HEK293 (cell line): ENCODE results near the gene DACH2.

Source experiments
- CTCF ChIA-PET: fragments of 350-600 bp; formaldehyde crosslinking; extraction: SDS; loops from one replicate; lab custom pipeline; 2021; ENCODE audit warnings: antibody characterized with exemption; lab: Yijun Ruan, JAX
- POLR2A ChIA-PET: fragments of 300-600 bp; formaldehyde crosslinking; extraction: SDS; loops from one replicate; lab custom pipeline; 2020; ENCODE audit warnings: antibody characterized with exemption, inconsistent platforms; lab: Yijun Ruan, JAX
- H3K27ac ChIP-seq: fragments of 200-500 bp; sonication (Bioruptor generic); 2 replicates; pipeline ENCODE4 v1.5.1; 2014; ENCODE audit warnings: low read depth, low read length, control low read depth, inconsistent platforms; ENCODE audit errors: extremely low read depth
- H3K36me3 ChIP-seq, 2 experiments: fragments of 200-500 bp in 1 of 2; sonication (Bioruptor generic) in 1 of 2; 1 replicate in 1 of 2; 2 replicates in 1 of 2; pipeline ENCODE4 v1.5.1; 2014 to 2017; ENCODE audit warnings: inconsistent platforms in 2 of 2, low read length in 2 of 2; ENCODE audit not compliant: control insufficient read depth in 2 of 2, insufficient read depth in 1 of 2
- H3K4me1 ChIP-seq: fragments of 200-500 bp; sonication (Bioruptor generic); 2 replicates; pipeline ENCODE4 v1.5.1; 2014; ENCODE audit warnings: mild to moderate bottlenecking, low read length, inconsistent platforms; ENCODE audit not compliant: control insufficient read depth, insufficient read depth
- H3K4me3 ChIP-seq: 2 replicates; pipeline ENCODE4 v1.5.1; 2011; ENCODE audit warnings: low read depth, mild to moderate bottlenecking, control low read depth, low read length, moderate library complexity
- H3K9me3 ChIP-seq: fragments of 200-500 bp; sonication (Bioruptor generic); 2 replicates; pipeline ENCODE4 v1.5.1; 2014; ENCODE audit warnings: low read depth, low read length, inconsistent platforms; ENCODE audit not compliant: control insufficient read depth, insufficient read depth
- ATF2 ChIP-seq: fragments of 450-650 bp; formaldehyde crosslinking; IDR thresholded peaks from 2 replicates; pipeline ENCODE4 v1.5.1; 2016; ENCODE audit warnings: missing biosample characterization, missing genetic modification characterization, low read depth
- BCL11B ChIP-seq: fragments of 450-650 bp; formaldehyde crosslinking; IDR thresholded peaks from 2 replicates; pipeline ENCODE4 v1.5.1; 2016; ENCODE audit warnings: low read depth, missing biosample characterization, missing genetic modification characterization
- GLIS2 ChIP-seq: fragments of 450-650 bp; formaldehyde crosslinking; IDR thresholded peaks from 2 replicates; pipeline ENCODE4 v1.5.1; 2016; ENCODE audit warnings: missing biosample characterization, missing genetic modification characterization
- HOXA7 ChIP-seq: sonication (generic); formaldehyde crosslinking; IDR thresholded peaks from 2 replicates; pipeline ENCODE4 v1.8.1; 2022; ENCODE audit warnings: missing genetic modification reagents, borderline replicate concordance
- HOXC10 ChIP-seq: sonication (generic); formaldehyde crosslinking; IDR thresholded peaks from 2 replicates; pipeline ENCODE4 v1.8.1; 2023; ENCODE audit warnings: mild to moderate bottlenecking, missing genetic modification reagents
- REPIN1 ChIP-seq: fragments of 450-650 bp; formaldehyde crosslinking; IDR thresholded peaks from 2 replicates; pipeline ENCODE4 v1.5.1; 2017; ENCODE audit warnings: missing biosample characterization, missing genetic modification characterization, low read depth
- ZBTB10 ChIP-seq: fragments of 450-650 bp; formaldehyde crosslinking; IDR thresholded peaks from 2 replicates; pipeline ENCODE4 v1.5.1; 2016; ENCODE audit warnings: missing biosample characterization, missing genetic modification characterization
- ZNF10 ChIP-seq: fragments of 450-650 bp; formaldehyde crosslinking; IDR thresholded peaks from 2 replicates; pipeline ENCODE4 v1.5.1; 2017; ENCODE audit warnings: missing biosample characterization, missing genetic modification characterization
- ZNF146 ChIP-seq: fragments of 450-650 bp; formaldehyde crosslinking; IDR thresholded peaks from 2 replicates; pipeline ENCODE4 v1.5.1; 2016; ENCODE audit warnings: missing biosample characterization, missing genetic modification characterization
- ZNF174 ChIP-seq: fragments of 450-650 bp; formaldehyde crosslinking; IDR thresholded peaks from 2 replicates; pipeline ENCODE4 v1.5.0; 2017; ENCODE audit warnings: missing biosample characterization, mild to moderate bottlenecking, missing genetic modification characterization
- ZNF302 ChIP-seq: fragments of 450-650 bp; formaldehyde crosslinking; IDR thresholded peaks from 2 replicates; pipeline ENCODE4 v1.5.1; 2016; ENCODE audit warnings: missing biosample characterization, missing genetic modification characterization, low read depth
- ZNF311 ChIP-seq: fragments of 450-650 bp; formaldehyde crosslinking; IDR thresholded peaks from 2 replicates; pipeline ENCODE4 v1.5.1; 2017; ENCODE audit warnings: missing biosample characterization, missing genetic modification characterization, borderline replicate concordance
- ZNF354C ChIP-seq: fragments of 450-650 bp; formaldehyde crosslinking; IDR thresholded peaks from 2 replicates; pipeline ENCODE4 v1.5.1; 2016; ENCODE audit warnings: missing biosample characterization, missing genetic modification characterization, low read depth, borderline replicate concordance
- ZNF391 ChIP-seq: fragments of 450-650 bp; formaldehyde crosslinking; IDR thresholded peaks from 2 replicates; pipeline ENCODE4 v1.5.1; 2016; ENCODE audit warnings: low read depth, missing biosample characterization, missing genetic modification characterization, borderline replicate concordance
- ZNF529 ChIP-seq: fragments of 450-650 bp; formaldehyde crosslinking; IDR thresholded peaks from 2 replicates; pipeline ENCODE4 v1.5.1; 2017; ENCODE audit warnings: missing genetic modification characterization, missing biosample characterization; ENCODE audit not compliant: insufficient replicate concordance
- ZNF555 ChIP-seq: fragments of 450-650 bp; formaldehyde crosslinking; conservative IDR thresholded peaks from 2 replicates; pipeline ENCODE4 v1.5.1; 2017; ENCODE audit warnings: missing biosample characterization, mild to moderate bottlenecking, missing genetic modification characterization, inconsistent platforms
- ZNF596 ChIP-seq: fragments of 450-650 bp; IDR thresholded peaks from 2 replicates; pipeline ENCODE4 v1.5.0; 2018; ENCODE audit warnings: missing biosample characterization, mild to moderate bottlenecking, missing genetic modification characterization, moderate library complexity
- ZNF623 ChIP-seq: fragments of 450-650 bp; formaldehyde crosslinking; IDR thresholded peaks from 2 replicates; pipeline ENCODE4 v1.5.1; 2016; ENCODE audit warnings: missing biosample characterization, missing genetic modification characterization
- ZNF645 ChIP-seq: fragments of 450-650 bp; formaldehyde crosslinking; IDR thresholded peaks from 2 replicates; pipeline ENCODE4; 2016; ENCODE audit warnings: missing biosample characterization, missing genetic modification characterization

DACH2 gene

GRCh38 chrX:86504297-86504696 lies 356.0 kb downstream of the DACH2 start (continued):
- TF ChIP-seq ZNF146 (tag by site-specific recombination): no peak
- peak; percentile 60 for TF ChIP-seq ZNF555 (tag by site-specific recombination)
- no peak for TF ChIP-seq ZNF354C (tag by site-specific recombination)
- TF ChIP-seq ZNF174 (tag by site-specific recombination): no peak
- TF ChIP-seq, all 188 proteins: peak for 7

GRCh38 chrX:86507331-86507730 lies 359.1 kb downstream of the DACH2 start:
- CTCF ChIA-PET: no interaction called here

GRCh38 chrX:86579777-86580176 lies 431.5 kb downstream of the DACH2 start:
- no peak overlapping the region for H3K4me3 ChIP-seq
- ChIA-PET CTCF (no interaction called here), POLR2A (no interaction called here)
- no peaks in the 10 kb centered on the region for H3K4me1 ChIP-seq
- TF ChIP-seq HOXC10 (CRISPR knock-in tag) (no peak), BCL11B (tag by site-specific recombination) (no peak), GLIS2 (tag by site-specific recombination) (no peak), ZNF623 (no peak)
- no peaks in the 10 kb centered on the region for H3K36me3 ChIP-seq
- no peaks in the 10 kb centered on the region for H3K9me3 ChIP-seq
- H3K27ac ChIP-seq: no peak overlapping the region

More at GRCh38 chrX:86507331-86507730, 359.1 kb downstream of the DACH2 start:
- no peak for TF ChIP-seq ATF2 (tag by site-specific recombination)
- TF ChIP-seq ZNF596 (tag by site-specific recombination): no peak
- Histone ChIP-seq H3K4me3 (no peak overlapping the region), H3K36me3 (no peaks in the 10 kb centered on the region), H3K4me1 (no peaks in the 10 kb centered on the region), H3K27ac (no peak overlapping the region), H3K9me3 (no peaks in the 10 kb centered on the region)
- POLR2A ChIA-PET: no interaction called here

- Histone ChIP-seq H3K9me3 (no peaks in the 10 kb centered on the region; the same call in 1 of the 2 replicates), H3K27ac (no peak overlapping the region), H3K4me3 (no peak overlapping the region), H3K36me3 (no peaks in the 10 kb centered on the region), H3K4me1 (no peaks in the 10 kb centered on the region)
- TF ChIP-seq ZNF302 (no peak), ATF2 (tag by site-specific recombination) (peak; percentile 34; the same call in 1 of the 2 replicates), HOXA7 (CRISPR knock-in tag) (no peak), ZNF311 (tag by site-specific recombination) (no peak)
- ChIA-PET POLR2A (no interaction called here), CTCF (no interaction called here)
Observed at GRCh38 chrX:86604607-86605006, 456.4 kb downstream of the DACH2 start.

GRCh38 chrX:86696951-86697350 lies 548.7 kb downstream of the DACH2 start:
- Histone ChIP-seq H3K36me3 (no peaks in the 10 kb centered on the region), H3K9me3 (no peaks in the 10 kb centered on the region), H3K4me1 (no peaks in the 10 kb centered on the region), H3K4me3 (no peak overlapping the region), H3K27ac (no peak overlapping the region)
- POLR2A ChIA-PET: no interaction called here
- CTCF ChIA-PET: interaction anchor here (0.6 kb wide), 1 partner anchor 156 kb away, joined by 3 read pairs; no protein-coding TSS in a partner anchor
- TF ChIP-seq REPIN1 (tag by site-specific recombination) (no peak), ZNF529 (no peak), ZNF645 (no peak), ZNF10 (tag by site-specific recombination) (no peak), ZBTB10 (no peak), HOXA7 (CRISPR knock-in tag) (no peak), ZNF391 (tag by site-specific recombination) (no peak)
